DND-41 (cell line): Measurements from ENCODE around the gene USP19.

Source experiments
- ATAC-seq: fragments of 200-7000 bp; cut with Tn5 transposase; 3 replicates; pipeline ENCODE4 v1.9.1; 2021; ENCODE audit warnings: low read depth; ENCODE audit not compliant: insufficient read depth
- DNase-seq: peaks from one replicate; pipeline ENCODE4 v3.0.0-alpha.2; 2020
- H2AFZ ChIP-seq: 2 replicates; pipeline ENCODE4 v1.6.0; 2012; ENCODE audit warnings: low read depth, low read length
- H3K27ac ChIP-seq: 2 replicates; pipeline ENCODE4 v1.5.1; 2012; ENCODE audit warnings: low read length, inconsistent platforms
- H3K27me3 ChIP-seq: fragments of 200-600 bp; sonication (generic); 2 replicates; pipeline ENCODE4 v1.6.0; 2012; ENCODE audit warnings: low read length, mild to moderate bottlenecking, inconsistent platforms; ENCODE audit not compliant: insufficient read depth, poor library complexity
- H3K36me3 ChIP-seq: 2 replicates; pipeline ENCODE4 v1.5.1; 2012; ENCODE audit warnings: low read length, inconsistent platforms; ENCODE audit not compliant: insufficient read depth
- H3K4me1 ChIP-seq: 2 replicates; pipeline ENCODE4 v1.5.1; 2012; ENCODE audit warnings: mild to moderate bottlenecking, low read length; ENCODE audit not compliant: insufficient read depth
- H3K4me2 ChIP-seq: 2 replicates; pipeline ENCODE4 v1.6.0; 2012; ENCODE audit warnings: mild to moderate bottlenecking, moderate library complexity, low read length, inconsistent platforms; ENCODE audit not compliant: insufficient read depth
- H3K4me3 ChIP-seq, 2 experiments: fragments of 200-600 bp in 1 of 2; shearing (Covaris generic) in 1 of 2; 2 replicates each; pipeline ENCODE4 v1.5.1; 2012 to 2016; ENCODE audit warnings: inconsistent platforms in 2 of 2, low read length in 2 of 2, mild to moderate bottlenecking in 2 of 2, low read depth in 1 of 2, moderate library complexity in 1 of 2
- H3K79me2 ChIP-seq: 2 replicates; pipeline ENCODE4 v1.6.0; 2012; ENCODE audit warnings: low read length, inconsistent platforms; ENCODE audit not compliant: insufficient read depth
- H3K9ac ChIP-seq: 2 replicates; pipeline ENCODE4 v1.6.0; 2012; ENCODE audit warnings: low read depth, mild to moderate bottlenecking, inconsistent platforms, low read length, moderate library complexity
- H3K9me3 ChIP-seq: 2 replicates; pipeline ENCODE4 v1.5.1; 2012; ENCODE audit warnings: low read length, moderate library complexity, mild to moderate bottlenecking, inconsistent platforms; ENCODE audit not compliant: insufficient read depth, severe bottlenecking
- H4K20me1 ChIP-seq: 2 replicates; pipeline ENCODE4 v1.6.0; 2012; ENCODE audit warnings: low read length; ENCODE audit not compliant: insufficient read depth
- CTCF ChIP-seq: IDR thresholded peaks from 2 replicates; pipeline ENCODE4 v1.5.1; 2012; ENCODE audit warnings: borderline replicate concordance, low read length, moderate library complexity, mild to moderate bottlenecking; ENCODE audit not compliant: poor library complexity, severe bottlenecking; ENCODE audit errors: extremely low read depth
- EZH2 ChIP-seq: IDR thresholded peaks from 3 replicates; pipeline ENCODE4 v1.6.1; 2012; ENCODE audit warnings: borderline replicate concordance, low read depth, mild to moderate bottlenecking, moderate library complexity, low read length, inconsistent platforms; ENCODE audit not compliant: severe bottlenecking

Gene USP19

GRCh38 chr3:49161808-49162530 lies 41.3 kb upstream of the USP19 start:
- Histone ChIP-seq H3K9me3 (peaks cover 6% of the 10 kb centered on the region), H3K4me3 (no peak overlapping the region), H3K27ac (no peak overlapping the region), H3K79me2 (peaks cover 44% of the 10 kb centered on the region), H3K9ac (no peak overlapping the region), H3K4me1 (peaks cover 27% of the 10 kb centered on the region), H3K27me3 (no peaks in the 10 kb centered on the region), H3K36me3 (peaks cover 40% of the 10 kb centered on the region), H3K4me2 (no peak overlapping the region), H2AFZ (no peak overlapping the region), H4K20me1 (peaks cover 37% of the 10 kb centered on the region)
- TF ChIP-seq CTCF (no peak), EZH2 (no peak)
- DNase-seq (no peak), ATAC-seq (no peak)

GRCh38 chr3:49161197-49161596 lies 40.6 kb upstream of the USP19 start:
- no peak overlapping the region for H3K9ac ChIP-seq
- H3K36me3 ChIP-seq = peaks cover 40% of the 10 kb centered on the region
- peaks cover 19% of the 10 kb centered on the region for H3K4me1 ChIP-seq
- no peaks in the 10 kb centered on the region for H3K27me3 ChIP-seq
- H3K4me2 ChIP-seq = no peak overlapping the region
- H3K4me3 ChIP-seq = no peak overlapping the region
- TF ChIP-seq EZH2 (no peak), CTCF (no peak)
- no peak overlapping the region for H2AFZ ChIP-seq
- no peaks in the 10 kb centered on the region for H3K9me3 ChIP-seq
- H3K79me2 ChIP-seq = peaks cover 40% of the 10 kb centered on the region
- peaks cover 37% of the 10 kb centered on the region for H4K20me1 ChIP-seq
- no peak overlapping the region for H3K27ac ChIP-seq
- DNase-seq = no peak
- no peak for ATAC-seq

GRCh38 chr3:49158792-49159191 lies 38.2 kb upstream of the USP19 start:
- ATAC-seq = no peak

More at GRCh38 chr3:49158792-49159191, 38.2 kb upstream of the USP19 start:
- Histone ChIP-seq H3K4me3 (no peak overlapping the region), H2AFZ (no peak overlapping the region), H3K9me3 (no peaks in the 10 kb centered on the region), H4K20me1 (peaks cover 25% of the 10 kb centered on the region), H3K27me3 (no peaks in the 10 kb centered on the region), H3K36me3 (peaks cover 25% of the 10 kb centered on the region), H3K4me2 (no peak overlapping the region), H3K79me2 (peaks cover 16% of the 10 kb centered on the region), H3K9ac (no peak overlapping the region), H3K27ac (no peak overlapping the region), H3K4me1 (0 out of 2 replicates have a peak, but pooled peaks cover 1% of the 10 kb centered on the region)
- no peak for TF ChIP-seq CTCF
- no peak for TF ChIP-seq EZH2
- no peak for DNase-seq
